ENCODE measurements around the gene NAALADL2. TPM values are rescaled to one million over a fixed set of nuclear protein-coding genes. Genes with fewer than 3 reads are reported as not detected.
A peak's percentile ranks its signal among the peaks of the same experiment; 100 is the strongest.

NAALADL2 gene
- total and polyA plus RNA-seq, 2 of the 4 experiments (the other 2 are of a cell fraction) = 3.8 to 19.2 TPM

- dilution Hi-C loops (cut with HindIII; ENCODE audit: low sequenced_read_pairs, unreplicated experiment) = no loop called here
- peak overlapping the region; percentile 93 for H3K18ac ChIP-seq (ENCODE audit: low read depth, low read length)
- H3K4me1 ChIP-seq (ENCODE audit: control insufficient read depth, insufficient read depth, low read length) = no peaks in the 10 kb centered on the region
- no peak overlapping the region; the same call in 1 of the 2 replicates for H4K91ac ChIP-seq (ENCODE audit: insufficient read depth, low read depth, low read length)
- no peak overlapping the region for H3K9ac ChIP-seq (ENCODE audit: low read depth, low read length)
- no peak overlapping the region for H3K4me3 ChIP-seq (ENCODE audit: insufficient read depth, low read depth, low read length)
- no peak overlapping the region for H3K23ac ChIP-seq (ENCODE audit: low read depth, low read length)
- H3K9me1 ChIP-seq (ENCODE audit: insufficient read depth, low read length) = no peaks in the 10 kb centered on the region
- CTCF ChIA-PET = interaction anchor here (0.6 kb wide), 1 partner anchor 782 kb away, joined by 3 read pairs; no protein-coding TSS in a partner anchor
- no peak for DNase-seq
- H4K20me1 ChIP-seq (ENCODE audit: insufficient read depth, low read length) = no peaks in the 10 kb centered on the region
- no peak overlapping the region for H3K4me2 ChIP-seq (ENCODE audit: low read depth, low read length)
- no peaks in the 10 kb centered on the region for H3K36me3 ChIP-seq (ENCODE audit: control insufficient read depth, insufficient read depth, low read length)
- POLR2A ChIA-PET (ENCODE audit: unreplicated experiment) = no interaction called here
- H4K8ac ChIP-seq (ENCODE audit: low read depth in 2 of 2, low read length in 2 of 2) = no peak overlapping the region; a peak in 1 of 4 replicates
- no peak overlapping the region for H3K14ac ChIP-seq (replicated peaks; ENCODE audit: low read depth, low read length)
- no peak overlapping the region for H2AFZ ChIP-seq (replicated peaks; ENCODE audit: low read length, poor library complexity)
- TF ChIP-seq FOS (IDR thresholded peaks at IDR 0.05; ENCODE audit: low read depth, low read length) (no peak), SMC3 (IDR thresholded peaks at IDR 0.05; ENCODE audit: low read depth, low read length) (no peak), RCOR1 (IDR thresholded peaks at IDR 0.05; ENCODE audit: insufficient replicate concordance, low read length) (no peak), POLR2A (IDR thresholded peaks at IDR 0.05; ENCODE audit: low read depth, low read length) (no peak)
- H3K4ac ChIP-seq (ENCODE audit: low read depth, low read length) = no peak overlapping the region
- H2BK5ac ChIP-seq (ENCODE audit: low read depth, low read length, poor library complexity, severe bottlenecking) = peak overlapping the region; percentile 80
- H2BK120ac ChIP-seq (ENCODE audit: low read depth, low read length) = peak overlapping the region; percentile 62
- BruUV-seq (replicated peaks) = no TSS peak
- no peak overlapping the region for H2AK5ac ChIP-seq (ENCODE audit: low read depth, low read length)
- H4K5ac ChIP-seq (ENCODE audit: low read depth, low read length) = peak overlapping the region; percentile 87; the same call in 1 of the 2 replicates
- H2AK9ac ChIP-seq (replicated peaks; ENCODE audit: low read depth, low read length, poor library complexity) = no peak overlapping the region
- no peak overlapping the region for H3K56ac ChIP-seq (ENCODE audit: extremely low read depth, insufficient read depth, low read length)
- H3K27me3 ChIP-seq (ENCODE audit: control insufficient read depth, insufficient read depth, low read length) = no peaks in the 10 kb centered on the region
- no peaks in the 10 kb centered on the region for H3K79me1 ChIP-seq (ENCODE audit: low read depth in 1 of 2, low read length in 2 of 2)
- H2BK20ac ChIP-seq (ENCODE audit: low read depth, low read length) = peak overlapping the region; percentile 53
- intact Hi-C loops (cut with micrococcal nuclease) = no loop called here
- in situ Hi-C loops (cut with MboI; ENCODE audit: low sequenced_read_pairs) = no loop called here
- H3K9me3 ChIP-seq (ENCODE audit: control insufficient read depth, insufficient read depth, low read length) = no peaks in the 10 kb centered on the region
- H2BK15ac ChIP-seq (ENCODE audit: low read depth, low read length) = no peak overlapping the region; the same call in 1 of the 3 replicates
- ATAC-seq (ENCODE audit: low read depth) = no peak
- H3K27ac ChIP-seq (ENCODE audit: insufficient read depth, low read length) = no peak overlapping the region; the same call in 1 of the 2 replicates
These were observed 525.4 kb downstream of the NAALADL2 start for GRCh38 chr3:175384569-175384968.

Measured in IMR-90 (cell line).